Right lobe of liver (tissue), 6 donors: Measurements from ENCODE around the gene VSIG10L. TPM values are rescaled to one million over a fixed set of nuclear protein-coding genes. Genes with fewer than 3 reads are reported as not detected.

Experiments
- ATAC-seq, 4 donors: fragments of 200-7000 bp; cut with Tn5 transposase; one replicate each; pipeline ENCODE4 v1.9.1; 2020; ENCODE audit warnings: mild to moderate bottlenecking in 4 of 4, moderate library complexity in 4 of 4
- DNase-seq, 3 donors: peaks; one replicate each; pipeline ENCODE4 v3.0.0-alpha.2; 2020
- H3K27ac ChIP-seq, 3 donors: fragments of 200-600 bp; one replicate each; pipeline ENCODE4 v1.8.0; 2022
- H3K27me3 ChIP-seq, 2 donors: fragments of 200-600 bp; one replicate each; pipeline ENCODE4 v1.8.0; 2022
- H3K36me3 ChIP-seq, 4 donors: fragments of 200-600 bp; sonication (generic) in 1 of 4; one replicate each; pipeline versions ENCODE4 v1.5.1 to v1.8.0; 2017 to 2022; ENCODE audit warnings: control low read depth in 1 of 4
- H3K4me1 ChIP-seq, 4 donors: fragments of 200-600 bp; sonication (generic) in 1 of 4; one replicate each; pipeline versions ENCODE4 v1.5.1 to v1.8.0; 2017 to 2022; ENCODE audit warnings: control low read depth in 1 of 4
- H3K4me3 ChIP-seq, 3 donors: fragments of 200-600 bp; one replicate each; pipeline ENCODE4 v1.8.0; 2022
- H3K9me3 ChIP-seq, 4 donors: fragments of 200-600 bp; sonication (generic) in 1 of 4; one replicate each; pipeline versions ENCODE4 v1.5.1 to v1.8.0; 2017 to 2022; ENCODE audit warnings: control low read depth in 1 of 4
- CTCF ChIP-seq, 4 donors: fragments of 200-600 bp in 3 of 4; fragments of 450-650 bp in 1 of 4; IDR thresholded peaks; one replicate each; pipeline versions ENCODE4 v1.5.1 to v1.8.0; 2016 to 2022; ENCODE audit warnings: antibody characterized with exemption in 4 of 4, mild to moderate bottlenecking in 2 of 4
- POLR2A ChIP-seq: fragments of 450-650 bp; IDR thresholded peaks from one replicate; pipeline ENCODE4 v1.6.1; 2017; ENCODE audit warnings: antibody characterized with exemption, mild to moderate bottlenecking
- WGBS: methylation state at CpG from one replicate; pipeline ENCODE4 v1.1.6; 2018; ENCODE audit warnings: low coverage, low lambda C conversion rate; ENCODE audit not compliant: insufficient coverage; ENCODE audit errors: missing lambda C conversion rate; 5-methylcytosine and 5-hydroxymethylcytosine counted together
- intact Hi-C, 2 donors: fragments of 100-400 bp; cut with DNase I; formaldehyde crosslinking; loops; one replicate each; pipeline versions ENCODE4 v1.11.2 to v1.14.1; 2022
- total RNA-seq, 6 experiments: library from RNA; depleted of rRNA in 2 of 6; stranded (reverse); fragments of >200 nt in 2 of 6; fragmentation: NEBNext Ultra II Directional in 3 of 6; extraction: Animal tissue kit (Norgen Biotek cat#: 25700) in 3 of 6; gene quantifications; one replicate each; pipeline versions ENCODE4 v1.1.0 to v1.2.4, GENCODE V29; 2016 to 2023
- donor health status: DM: no; HTN: yes; CAD: no.
- donor health status: DM: no; HTN: no; CAD: no.
- donor health status: DM: no; HTN: no; CAD: no.
- donor health status: DM: no; HTN: yes; CAD: no.
- donor health status: DM: no; HTN: yes; CAD: no.

VSIG10L gene
- total RNA-seq, 6 experiments from 2014 or later = 1.3 to 4.5 (median 2.8) TPM

GRCh38 chr19:51317968-51318367 is 24.0 kb downstream of the VSIG10L start:
- no peaks in the 10 kb centered on the region for H3K4me1 ChIP-seq
- TF ChIP-seq CTCF (IDR thresholded peaks at IDR 0.05) (no peak), POLR2A (no peak)
- no peak overlapping the region for H3K27ac ChIP-seq
- 33% methylated on average over 1 of the region's 1 CpG for WGBS
- H3K4me3 ChIP-seq = no peak overlapping the region
- intact Hi-C loops = no loop called here
- no peak for ATAC-seq
- no peaks in the 10 kb centered on the region for H3K27me3 ChIP-seq
- H3K36me3 ChIP-seq = no peaks in the 10 kb centered on the region
- H3K9me3 ChIP-seq = no peaks in the 10 kb centered on the region
- DNase-seq = no peak

- Histone ChIP-seq H3K27me3 (no peaks in the 10 kb centered on the region), H3K36me3 (no peaks in the 10 kb centered on the region), H3K4me1 (no peaks in the 10 kb centered on the region), H3K27ac (no peak overlapping the region), H3K4me3 (no peak overlapping the region), H3K9me3 (no peaks in the 10 kb centered on the region)
- ATAC-seq (no peak), DNase-seq (no peak)
- intact Hi-C loops = no loop called here
- no peak for TF ChIP-seq CTCF (IDR thresholded peaks at IDR 0.05)
- no peak for TF ChIP-seq POLR2A
- 75% methylated on average over 2 of the region's 3 CpGs for WGBS
Measured at GRCh38 chr19:51317376-51317775, 24.6 kb downstream of the VSIG10L start.

- ATAC-seq (no peak), DNase-seq (no peak)
- no peaks in the 10 kb centered on the region for H3K4me1 ChIP-seq
- H3K9me3 ChIP-seq = no peaks in the 10 kb centered on the region
- intact Hi-C loops = no loop called here
- WGBS = 40% methylated on average over 1 of the region's 8 CpGs
- no peak overlapping the region for H3K27ac ChIP-seq
- H3K27me3 ChIP-seq = no peaks in the 10 kb centered on the region
- H3K36me3 ChIP-seq = no peaks in the 10 kb centered on the region
- no peak for TF ChIP-seq CTCF (IDR thresholded peaks at IDR 0.05)
- no peak for TF ChIP-seq POLR2A
- H3K4me3 ChIP-seq = no peak overlapping the region
Measured at GRCh38 chr19:51316688-51317087, 25.3 kb downstream of the VSIG10L start.

GRCh38 chr19:51311351-51312257 is 30.3 kb downstream of the VSIG10L start, which contains the start of gene IGLON5:
Gene IGLON5 (plus strand): TSS chr19:51311644. CDS start chr19:51311848, 204 bp downstream.
- TF ChIP-seq POLR2A = no peak
- no peak for TF ChIP-seq CTCF (IDR thresholded peaks at IDR 0.05)
- ATAC-seq = peak in 1 of 4 donors; percentile 17
- no peak for DNase-seq

More at GRCh38 chr19:51311351-51312257, 30.3 kb downstream of the VSIG10L start, which contains the start of gene IGLON5:
- 0% methylated on average over 8 of the region's 76 CpGs for WGBS
- Histone ChIP-seq H3K4me1 (no peaks in the 10 kb centered on the region), H3K4me3 (no peak within 1 kb of the TSS), H3K9me3 (no peaks in the 10 kb centered on the region), H3K36me3 (no peaks in the 10 kb centered on the region), H3K27ac (no peak within 1 kb of the TSS), H3K27me3 (no peaks in the 10 kb centered on the region)
- intact Hi-C loops = no loop called here
